Measurements from ENCODE around the gene DUSP1.
A peak's percentile ranks its signal among the peaks of the same experiment; 100 is the strongest.

DUSP1 gene

DNA sequence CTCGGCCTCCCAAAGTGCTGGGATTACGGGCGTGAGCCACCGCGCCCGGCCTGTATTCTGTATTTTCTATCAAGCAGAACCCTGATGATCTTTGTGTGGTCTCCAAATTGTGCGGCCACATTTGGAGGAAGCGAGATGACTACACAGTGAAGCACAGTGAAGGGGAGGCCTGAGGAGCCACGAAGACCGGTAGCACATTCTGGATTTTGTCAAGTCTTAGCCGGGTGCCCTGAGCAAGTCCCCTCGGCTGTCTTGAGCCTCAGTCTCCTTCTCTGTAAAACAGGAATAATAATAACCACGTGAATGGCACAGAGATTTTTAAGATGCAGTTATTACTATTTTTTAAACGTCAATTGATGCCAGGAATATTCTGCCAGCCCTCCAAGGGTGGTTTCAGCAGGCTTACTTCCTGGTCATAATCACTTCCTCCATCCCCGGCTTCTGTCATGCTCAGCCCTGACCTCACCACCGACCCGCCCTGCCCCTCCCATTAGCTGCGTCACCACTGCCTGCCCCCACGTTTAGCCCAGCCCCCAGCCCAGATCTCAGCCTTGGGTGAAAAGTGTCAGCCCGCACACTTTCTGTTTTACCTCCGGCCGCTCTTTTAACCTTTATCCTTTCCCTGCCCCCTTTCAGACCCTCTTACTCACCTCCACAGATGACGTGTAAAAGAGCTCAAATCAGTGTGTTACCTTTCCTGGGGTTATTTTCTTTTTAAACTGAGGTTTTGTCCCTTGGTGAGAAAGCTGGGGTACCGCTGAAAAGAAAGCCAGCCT lies 36.1 kb upstream of the DUSP1 start:
- H3K9me3 ChIP-seq (ENCODE audit: insufficient read depth, low read depth, low read length): no peaks in the 10 kb centered on the region; the same call in 1 of the 2 replicates
- H3K9ac ChIP-seq (ENCODE audit: low read depth, low read length): peak overlapping the region; percentile 35; the same call in 1 of the 2 replicates
- no peaks in the 10 kb centered on the region for H3K27me3 ChIP-seq (ENCODE audit: insufficient read depth, low read length)
- no peaks in the 10 kb centered on the region for H3K4me1 ChIP-seq (ENCODE audit: insufficient read depth, low read length)
- H3K27ac ChIP-seq (ENCODE audit: low read length): no peak overlapping the region
- H3K4me3 ChIP-seq (ENCODE audit: low read length): peak overlapping the region; percentile 31; the same call in 1 of the 2 replicates
- no peaks in the 10 kb centered on the region for H3K36me3 ChIP-seq (ENCODE audit: insufficient read depth, low read depth, low read length)

DNA sequence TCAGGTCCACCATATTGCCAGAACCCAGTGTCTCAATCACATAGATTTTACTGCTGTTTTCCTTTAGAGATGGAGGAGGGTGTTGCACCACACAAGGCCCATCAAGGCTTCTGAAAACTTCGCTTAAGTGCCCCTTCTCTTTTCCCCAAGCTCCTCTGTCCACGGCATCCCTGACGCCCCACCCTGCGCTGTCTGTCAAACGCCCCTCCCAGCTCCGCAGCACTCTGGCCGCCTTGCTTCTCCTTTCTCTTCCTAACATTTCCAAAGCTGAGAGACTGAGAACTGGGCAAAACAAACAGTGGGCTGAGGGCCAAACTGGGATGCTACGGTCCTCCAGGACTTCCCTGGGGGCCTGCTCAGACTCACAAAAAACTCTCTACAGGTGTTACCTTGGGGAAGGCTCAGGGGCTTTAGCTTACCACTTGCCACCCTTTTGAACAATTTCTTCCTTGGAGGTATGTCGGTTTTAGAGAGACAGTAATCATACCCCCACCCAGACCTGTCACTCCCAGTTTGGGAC lies 34.8 kb upstream of the DUSP1 start:
- Histone ChIP-seq H3K9ac (ENCODE audit: low read depth, low read length) (no peak overlapping the region), H3K27ac (ENCODE audit: low read length) (no peak overlapping the region), H3K4me3 (ENCODE audit: low read length) (no peak overlapping the region)

DNA sequence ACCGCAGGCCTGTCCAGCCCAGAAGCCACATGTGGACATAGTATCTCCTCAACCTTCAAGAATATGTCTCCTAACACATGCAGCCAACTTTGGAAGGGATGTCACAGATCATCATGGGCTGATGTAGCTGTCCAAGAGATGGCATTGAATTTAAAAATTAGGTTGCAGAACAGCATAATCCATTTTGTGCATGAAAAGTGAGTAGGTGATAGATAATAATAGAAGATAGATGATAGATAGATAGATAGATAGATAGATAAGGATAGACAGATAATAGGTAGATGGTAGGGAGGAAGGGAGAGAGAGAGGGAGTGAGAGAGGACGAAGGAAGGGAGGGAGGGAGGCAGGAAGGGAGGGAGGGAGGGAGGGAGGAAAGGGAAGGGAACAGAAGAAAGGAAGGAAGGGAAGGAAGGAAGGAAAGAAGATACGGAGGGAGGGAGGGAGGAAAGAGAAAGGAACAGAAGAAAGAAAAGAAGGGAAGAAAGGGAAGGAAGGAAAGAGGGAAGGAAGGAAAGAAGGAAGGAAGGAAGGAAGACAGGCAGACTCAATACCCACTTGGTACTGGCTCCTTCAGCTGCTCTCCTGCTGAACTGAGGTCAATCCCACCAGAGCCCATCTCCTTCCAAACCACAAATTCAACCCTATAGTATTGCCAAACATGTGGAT lies 34.2 kb upstream of the DUSP1 start:
- no peaks in the 10 kb centered on the region for H3K36me3 ChIP-seq (ENCODE audit: insufficient read depth, low read depth, low read length)
- H3K27ac ChIP-seq (ENCODE audit: low read length): no peak overlapping the region
- H3K4me1 ChIP-seq (ENCODE audit: insufficient read depth, low read length): no peaks in the 10 kb centered on the region
- H3K4me3 ChIP-seq (ENCODE audit: low read length): no peak overlapping the region
- no peaks in the 10 kb centered on the region for H3K27me3 ChIP-seq (ENCODE audit: insufficient read depth, low read length)
- no peaks in the 10 kb centered on the region for H3K9me3 ChIP-seq (ENCODE audit: insufficient read depth, low read depth, low read length)
- H3K9ac ChIP-seq (ENCODE audit: low read depth, low read length): no peak overlapping the region

More for the DNA sequence above, 34.8 kb upstream of the DUSP1 start:
- no peaks in the 10 kb centered on the region for H3K4me1 ChIP-seq (ENCODE audit: insufficient read depth, low read length)
- H3K9me3 ChIP-seq (ENCODE audit: insufficient read depth, low read depth, low read length): no peaks in the 10 kb centered on the region; the same call in 1 of the 2 replicates
- H3K36me3 ChIP-seq (ENCODE audit: insufficient read depth, low read depth, low read length): no peaks in the 10 kb centered on the region
- H3K27me3 ChIP-seq (ENCODE audit: insufficient read depth, low read length): no peaks in the 10 kb centered on the region

DNA sequence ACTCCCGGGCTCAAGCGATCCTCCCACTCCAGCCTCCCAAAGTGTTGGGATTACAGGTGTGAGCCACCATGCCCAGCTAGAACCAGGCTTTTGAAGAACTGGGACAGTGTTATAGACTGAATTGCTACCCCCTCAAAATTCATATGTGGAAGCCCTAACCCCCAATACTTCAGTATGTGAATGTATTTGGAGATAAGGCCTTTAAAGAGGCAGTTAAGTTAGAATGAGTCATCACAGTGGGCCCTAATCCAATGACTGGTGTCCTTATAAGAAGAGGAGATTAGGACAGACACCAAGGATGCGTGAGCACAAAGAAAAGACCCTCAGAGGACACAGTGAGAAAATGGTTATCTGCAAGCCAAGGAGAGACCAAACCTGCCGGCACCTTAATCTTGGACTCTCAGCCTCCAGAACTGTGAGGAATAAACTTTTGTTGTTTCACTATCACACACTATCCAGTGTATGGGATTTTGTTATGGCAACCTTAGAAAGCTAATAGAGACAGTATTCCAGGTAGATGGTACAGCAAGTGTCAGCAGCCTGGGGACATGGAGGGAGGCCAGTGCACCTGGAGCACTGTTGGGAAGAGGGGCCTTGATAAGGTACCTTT lies 31.7 kb upstream of the DUSP1 start:
- Histone ChIP-seq H3K27me3 (ENCODE audit: insufficient read depth, low read length) (no peaks in the 10 kb centered on the region), H3K9me3 (ENCODE audit: insufficient read depth, low read depth, low read length) (no peaks in the 10 kb centered on the region), H3K4me3 (ENCODE audit: low read length) (no peak overlapping the region), H3K36me3 (ENCODE audit: insufficient read depth, low read depth, low read length) (no peaks in the 10 kb centered on the region), H3K4me1 (ENCODE audit: insufficient read depth, low read length) (0 out of 2 replicates have a peak, but pooled peaks cover 3% of the 10 kb centered on the region), H3K9ac (ENCODE audit: low read depth, low read length) (no peak overlapping the region), H3K27ac (ENCODE audit: low read length) (no peak overlapping the region)

DNA sequence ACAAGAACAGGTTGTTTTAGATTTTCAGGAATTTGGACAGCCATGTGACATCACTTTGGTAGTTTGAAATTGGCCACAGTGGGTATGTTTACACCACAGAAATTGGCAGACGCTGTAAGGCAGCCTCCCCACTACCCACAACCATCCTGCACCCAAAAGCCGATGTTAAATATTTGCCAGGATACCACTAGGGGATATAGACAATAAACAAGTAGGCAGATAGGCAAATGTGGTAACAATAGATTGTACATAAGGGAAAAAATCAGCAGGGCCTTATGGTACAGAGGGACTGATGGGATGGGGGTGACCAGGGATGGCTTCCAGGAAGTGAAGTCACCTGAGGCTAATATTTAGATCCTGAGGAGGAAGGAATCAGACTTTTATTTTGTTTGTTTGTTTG lies 31.1 kb upstream of the DUSP1 start:
- Histone ChIP-seq H3K9ac (ENCODE audit: low read depth, low read length) (no peak overlapping the region), H3K4me1 (ENCODE audit: insufficient read depth, low read length) (0 out of 2 replicates have a peak, but pooled peaks cover 5% of the 10 kb centered on the region), H3K27me3 (ENCODE audit: insufficient read depth, low read length) (no peaks in the 10 kb centered on the region), H3K36me3 (ENCODE audit: insufficient read depth, low read depth, low read length) (no peaks in the 10 kb centered on the region), H3K27ac (ENCODE audit: low read length) (no peak overlapping the region), H3K4me3 (ENCODE audit: low read length) (no peak overlapping the region), H3K9me3 (ENCODE audit: insufficient read depth, low read depth, low read length) (no peaks in the 10 kb centered on the region)

DNA sequence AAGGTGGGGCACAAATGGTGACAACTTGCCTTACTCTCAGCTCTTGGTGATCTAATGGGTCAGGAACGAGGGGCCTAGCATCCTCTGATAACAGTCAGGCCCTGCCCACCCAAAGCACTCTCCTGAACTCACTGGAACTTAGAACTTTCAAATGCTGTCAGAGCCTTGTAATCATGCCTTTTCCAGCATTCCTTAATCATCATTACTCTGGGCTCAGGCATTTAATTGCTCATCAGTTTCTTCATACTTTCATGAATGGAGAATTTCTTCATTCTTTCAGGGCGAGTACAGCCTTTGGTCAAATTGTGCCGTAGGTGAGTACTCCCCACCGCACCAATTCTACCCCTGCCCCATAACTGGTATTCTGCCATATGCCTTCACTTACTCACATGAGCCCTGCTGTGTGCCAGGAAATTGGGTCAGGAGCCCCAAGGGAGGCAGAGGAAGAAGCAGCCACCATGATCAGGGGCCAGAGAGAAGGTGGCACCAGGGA lies 30.2 kb upstream of the DUSP1 start:
- H3K27ac ChIP-seq (ENCODE audit: low read length): no peak overlapping the region
- H3K4me1 ChIP-seq (ENCODE audit: insufficient read depth, low read length): 0 out of 2 replicates have a peak, but pooled peaks cover 5% of the 10 kb centered on the region
- H3K9ac ChIP-seq (ENCODE audit: low read depth, low read length): no peak overlapping the region
- no peak overlapping the region for H3K4me3 ChIP-seq (ENCODE audit: low read length)
- H3K36me3 ChIP-seq (ENCODE audit: insufficient read depth, low read depth, low read length): no peaks in the 10 kb centered on the region
- H3K27me3 ChIP-seq (ENCODE audit: insufficient read depth, low read length): no peaks in the 10 kb centered on the region
- no peaks in the 10 kb centered on the region for H3K9me3 ChIP-seq (ENCODE audit: insufficient read depth, low read depth, low read length)

DNA sequence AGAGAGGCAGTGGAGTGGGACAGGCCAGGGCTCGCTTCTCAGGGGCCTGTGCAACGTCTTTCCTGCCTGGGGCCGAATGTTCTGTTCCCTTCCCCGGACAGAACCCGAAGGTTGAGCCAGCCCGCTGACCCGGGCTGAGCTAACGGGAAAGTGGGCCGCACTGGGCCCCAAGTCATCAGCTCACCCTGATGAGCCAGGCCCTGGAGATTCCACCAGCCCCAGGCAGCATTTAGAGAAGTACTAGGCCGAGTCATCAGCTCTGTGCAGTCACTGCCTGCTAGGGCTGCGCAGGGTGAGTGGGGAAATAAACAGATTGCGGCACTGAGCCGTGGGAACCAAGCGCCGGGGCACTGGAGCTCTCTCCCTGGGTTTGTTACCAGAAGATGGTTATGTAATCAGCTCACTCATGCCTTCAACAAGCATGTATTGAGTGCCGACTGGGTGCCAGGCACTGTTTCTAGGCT lies 29.1 kb upstream of the DUSP1 start:
- H3K4me1 ChIP-seq (ENCODE audit: insufficient read depth, low read length): 0 out of 2 replicates have a peak, but pooled peaks cover 5% of the 10 kb centered on the region
- no peaks in the 10 kb centered on the region for H3K36me3 ChIP-seq (ENCODE audit: insufficient read depth, low read depth, low read length)
- H3K27me3 ChIP-seq (ENCODE audit: insufficient read depth, low read length): no peaks in the 10 kb centered on the region
- no peak overlapping the region for H3K4me3 ChIP-seq (ENCODE audit: low read length)
- no peak overlapping the region for H3K9ac ChIP-seq (ENCODE audit: low read depth, low read length)
- H3K9me3 ChIP-seq (ENCODE audit: insufficient read depth, low read depth, low read length): no peaks in the 10 kb centered on the region
- H3K27ac ChIP-seq (ENCODE audit: low read length): no peak overlapping the region

DNA sequence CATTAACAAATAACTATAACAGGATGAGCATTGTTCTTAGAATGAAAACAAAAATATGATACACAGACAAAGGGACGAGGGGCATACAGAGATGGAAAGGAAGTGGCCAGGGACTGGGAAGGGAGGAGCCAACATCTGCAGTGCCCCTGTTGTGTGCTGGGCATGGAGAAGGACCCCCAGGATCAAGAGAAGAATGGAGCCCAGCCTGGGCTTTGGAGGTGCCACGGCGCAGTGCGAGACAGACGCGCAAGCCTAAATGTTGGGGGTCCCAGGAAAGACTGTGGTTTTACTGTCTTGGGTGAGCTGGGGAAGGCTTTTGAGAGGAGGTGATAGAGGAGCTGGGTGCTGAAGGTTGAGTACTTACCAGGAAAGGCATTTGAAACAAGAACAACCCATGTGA lies 28.4 kb upstream of the DUSP1 start:
- H3K27me3 ChIP-seq (ENCODE audit: insufficient read depth, low read length): no peaks in the 10 kb centered on the region
- no peak overlapping the region for H3K4me3 ChIP-seq (ENCODE audit: low read length)
- no peak overlapping the region for H3K27ac ChIP-seq (ENCODE audit: low read length)
- no peak overlapping the region for H3K9ac ChIP-seq (ENCODE audit: low read depth, low read length)
- H3K9me3 ChIP-seq (ENCODE audit: insufficient read depth, low read depth, low read length): no peaks in the 10 kb centered on the region
- H3K36me3 ChIP-seq (ENCODE audit: insufficient read depth, low read depth, low read length): no peaks in the 10 kb centered on the region
- 0 out of 2 replicates have a peak, but pooled peaks cover 5% of the 10 kb centered on the region for H3K4me1 ChIP-seq (ENCODE audit: insufficient read depth, low read length)

DNA sequence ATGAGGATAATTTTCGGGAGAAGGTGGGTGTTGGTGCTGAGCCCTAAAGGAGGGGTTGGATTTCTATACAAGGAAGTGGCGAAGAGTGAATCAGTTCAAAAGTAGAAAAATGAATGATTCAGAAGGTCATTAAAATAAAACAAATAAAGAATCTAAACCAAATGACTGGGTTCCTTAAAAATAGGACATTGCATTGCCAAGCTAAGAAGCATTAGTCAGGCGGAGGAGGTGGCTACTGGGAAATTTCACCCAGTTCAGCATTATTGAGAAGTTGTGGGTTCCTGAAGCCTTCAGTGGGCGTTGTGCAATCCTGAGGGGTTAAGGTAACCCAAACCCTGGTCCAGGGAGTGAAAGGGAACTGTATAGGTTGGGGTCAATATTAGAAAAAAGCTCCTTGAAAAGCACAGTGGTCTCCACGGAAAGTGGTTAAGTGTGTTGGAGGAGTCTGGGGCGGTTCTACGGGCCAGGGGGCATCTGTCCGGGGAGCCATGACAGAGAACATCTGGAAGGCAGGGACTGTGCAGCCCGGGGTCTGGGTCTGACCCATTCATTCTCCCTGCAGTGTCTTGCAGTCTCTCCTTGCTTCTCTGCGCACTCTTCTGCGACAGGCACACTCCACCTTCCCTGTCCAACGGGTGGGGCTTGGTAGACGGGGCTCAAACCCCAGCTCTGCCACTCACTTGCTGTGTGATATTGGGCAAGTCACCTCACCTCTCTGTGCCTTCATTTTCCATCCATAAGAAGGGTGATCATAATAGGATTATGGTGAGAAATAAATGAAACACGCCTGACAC lies 27.6 kb upstream of the DUSP1 start:
- 0 out of 2 replicates have a peak, but pooled peaks cover 5% of the 10 kb centered on the region for H3K4me1 ChIP-seq (ENCODE audit: insufficient read depth, low read length)
- no peak overlapping the region for H3K9ac ChIP-seq (ENCODE audit: low read depth, low read length)
- H3K27me3 ChIP-seq (ENCODE audit: insufficient read depth, low read length): no peaks in the 10 kb centered on the region
- no peaks in the 10 kb centered on the region for H3K36me3 ChIP-seq (ENCODE audit: insufficient read depth, low read depth, low read length)
- no peak overlapping the region for H3K4me3 ChIP-seq (ENCODE audit: low read length)
- no peaks in the 10 kb centered on the region for H3K9me3 ChIP-seq (ENCODE audit: insufficient read depth, low read depth, low read length)
- H3K27ac ChIP-seq (ENCODE audit: low read length): no peak overlapping the region

DNA sequence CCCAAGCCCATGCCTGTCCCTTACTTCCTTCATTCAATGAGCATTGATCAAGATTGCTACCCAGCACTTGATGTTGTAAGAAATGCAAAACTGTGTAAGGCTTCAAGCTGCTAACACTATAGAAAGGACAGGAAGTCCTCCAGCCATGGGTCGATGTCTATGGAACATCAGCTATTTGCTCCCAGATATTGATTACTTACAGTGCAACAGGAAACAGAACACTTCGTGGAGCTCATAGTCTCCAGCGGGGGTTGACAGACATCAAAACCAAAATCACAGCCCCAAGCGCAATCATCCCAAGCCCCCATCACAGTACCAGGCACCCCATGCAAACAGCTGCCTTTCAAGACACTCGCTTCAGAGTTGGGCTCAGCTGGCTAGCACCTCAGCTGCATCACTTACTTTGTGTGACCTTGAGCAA lies 26.8 kb upstream of the DUSP1 start:
- Histone ChIP-seq H3K4me1 (ENCODE audit: insufficient read depth, low read length) (0 out of 2 replicates have a peak, but pooled peaks cover 5% of the 10 kb centered on the region), H3K4me3 (ENCODE audit: low read length) (no peak overlapping the region)

DNA sequence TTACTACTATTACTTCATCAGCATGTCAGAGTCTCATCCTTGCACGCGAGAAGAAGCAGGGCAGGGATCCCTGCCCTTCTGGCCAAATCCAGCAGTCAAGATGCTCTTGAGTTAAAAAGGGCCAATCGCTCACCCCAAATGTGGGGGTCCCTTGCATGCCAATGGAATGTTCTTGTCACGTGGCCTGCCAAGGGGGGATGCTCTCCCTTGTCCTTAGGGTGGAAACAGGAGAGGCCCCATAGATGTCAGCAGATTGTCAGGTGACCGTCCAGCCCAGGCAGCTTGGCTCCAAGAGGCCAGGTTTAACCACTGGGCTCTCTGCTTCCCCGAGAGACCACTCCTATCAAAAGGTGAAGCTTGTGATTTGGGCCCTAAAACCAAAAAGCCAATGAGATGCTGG lies 25.3 kb upstream of the DUSP1 start:
- Histone ChIP-seq H3K9me3 (ENCODE audit: insufficient read depth, low read depth, low read length) (no peaks in the 10 kb centered on the region), H3K36me3 (ENCODE audit: insufficient read depth, low read depth, low read length) (no peaks in the 10 kb centered on the region), H3K9ac (ENCODE audit: low read depth, low read length) (no peak overlapping the region), H3K4me3 (ENCODE audit: low read length) (no peak overlapping the region), H3K27ac (ENCODE audit: low read length) (no peak overlapping the region), H3K27me3 (ENCODE audit: insufficient read depth, low read length) (no peaks in the 10 kb centered on the region), H3K4me1 (ENCODE audit: insufficient read depth, low read length) (0 out of 2 replicates have a peak, but pooled peaks cover 5% of the 10 kb centered on the region)

More for the DNA sequence above, 26.8 kb upstream of the DUSP1 start:
- Histone ChIP-seq H3K9ac (ENCODE audit: low read depth, low read length) (no peak overlapping the region), H3K27ac (ENCODE audit: low read length) (no peak overlapping the region), H3K36me3 (ENCODE audit: insufficient read depth, low read depth, low read length) (no peaks in the 10 kb centered on the region), H3K9me3 (ENCODE audit: insufficient read depth, low read depth, low read length) (no peaks in the 10 kb centered on the region), H3K27me3 (ENCODE audit: insufficient read depth, low read length) (no peaks in the 10 kb centered on the region)

Measured in iPS-20b (cell line).